GM12873 (cell line): ENCODE data around the gene CHST2.

Experiments
- TF ChIP-seq, protein P1 (sequence below): IDR thresholded peaks from 2 replicates; pipeline ENCODE4 v1.5.1; 2012; ENCODE audit warnings: low read depth, mild to moderate bottlenecking, moderate library complexity, low read length, control low read depth; ENCODE audit not compliant: insufficient read depth; ENCODE audit errors: missing control alignments

CHST2 gene

GRCh38 chr3:143101792-143102381 lies 17.7 kb upstream of the CHST2 start:
- TF ChIP-seq, protein P1, sequence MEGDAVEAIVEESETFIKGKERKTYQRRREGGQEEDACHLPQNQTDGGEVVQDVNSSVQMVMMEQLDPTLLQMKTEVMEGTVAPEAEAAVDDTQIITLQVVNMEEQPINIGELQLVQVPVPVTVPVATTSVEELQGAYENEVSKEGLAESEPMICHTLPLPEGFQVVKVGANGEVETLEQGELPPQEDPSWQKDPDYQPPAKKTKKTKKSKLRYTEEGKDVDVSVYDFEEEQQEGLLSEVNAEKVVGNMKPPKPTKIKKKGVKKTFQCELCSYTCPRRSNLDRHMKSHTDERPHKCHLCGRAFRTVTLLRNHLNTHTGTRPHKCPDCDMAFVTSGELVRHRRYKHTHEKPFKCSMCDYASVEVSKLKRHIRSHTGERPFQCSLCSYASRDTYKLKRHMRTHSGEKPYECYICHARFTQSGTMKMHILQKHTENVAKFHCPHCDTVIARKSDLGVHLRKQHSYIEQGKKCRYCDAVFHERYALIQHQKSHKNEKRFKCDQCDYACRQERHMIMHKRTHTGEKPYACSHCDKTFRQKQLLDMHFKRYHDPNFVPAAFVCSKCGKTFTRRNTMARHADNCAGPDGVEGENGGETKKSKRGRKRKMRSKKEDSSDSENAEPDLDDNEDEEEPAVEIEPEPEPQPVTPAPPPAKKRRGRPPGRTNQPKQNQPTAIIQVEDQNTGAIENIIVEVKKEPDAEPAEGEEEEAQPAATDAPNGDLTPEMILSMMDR: no peak

DNA sequence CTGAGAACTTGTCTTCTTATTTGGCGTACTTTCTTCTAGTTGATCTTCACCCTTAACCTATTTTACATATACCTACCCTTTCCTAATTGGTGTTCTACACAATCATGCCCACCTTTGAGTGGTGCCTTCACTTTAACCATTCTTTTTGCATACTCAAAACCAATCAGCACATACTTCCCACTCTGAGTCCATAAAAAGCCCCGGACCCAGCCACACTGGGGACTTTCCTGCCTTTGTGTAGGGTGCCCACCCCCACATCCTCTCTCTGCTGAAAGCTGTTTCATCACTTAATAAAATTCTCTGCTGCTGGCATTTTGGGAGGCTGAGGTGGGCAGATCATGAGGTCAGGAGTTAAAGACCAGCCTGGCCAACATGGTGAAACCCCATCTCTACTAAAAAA lies 15.9 kb upstream of the CHST2 start:
- TF ChIP-seq, protein P1: no peak

- TF ChIP-seq, protein P1: no peak
Observed at GRCh38 chr3:143105170-143105569, 14.4 kb upstream of the CHST2 start.

- TF ChIP-seq, protein P1: no peak
Observed at GRCh38 chr3:143109861-143110260, 9.7 kb upstream of the CHST2 start.

GRCh38 chr3:143110371-143110770 lies 9.2 kb upstream of the CHST2 start:
- TF ChIP-seq, protein P1: no peak

GRCh38 chr3:143118630-143119008 lies 952 bp upstream of the CHST2 start:
- TF ChIP-seq, protein P1: no peak

DNA sequence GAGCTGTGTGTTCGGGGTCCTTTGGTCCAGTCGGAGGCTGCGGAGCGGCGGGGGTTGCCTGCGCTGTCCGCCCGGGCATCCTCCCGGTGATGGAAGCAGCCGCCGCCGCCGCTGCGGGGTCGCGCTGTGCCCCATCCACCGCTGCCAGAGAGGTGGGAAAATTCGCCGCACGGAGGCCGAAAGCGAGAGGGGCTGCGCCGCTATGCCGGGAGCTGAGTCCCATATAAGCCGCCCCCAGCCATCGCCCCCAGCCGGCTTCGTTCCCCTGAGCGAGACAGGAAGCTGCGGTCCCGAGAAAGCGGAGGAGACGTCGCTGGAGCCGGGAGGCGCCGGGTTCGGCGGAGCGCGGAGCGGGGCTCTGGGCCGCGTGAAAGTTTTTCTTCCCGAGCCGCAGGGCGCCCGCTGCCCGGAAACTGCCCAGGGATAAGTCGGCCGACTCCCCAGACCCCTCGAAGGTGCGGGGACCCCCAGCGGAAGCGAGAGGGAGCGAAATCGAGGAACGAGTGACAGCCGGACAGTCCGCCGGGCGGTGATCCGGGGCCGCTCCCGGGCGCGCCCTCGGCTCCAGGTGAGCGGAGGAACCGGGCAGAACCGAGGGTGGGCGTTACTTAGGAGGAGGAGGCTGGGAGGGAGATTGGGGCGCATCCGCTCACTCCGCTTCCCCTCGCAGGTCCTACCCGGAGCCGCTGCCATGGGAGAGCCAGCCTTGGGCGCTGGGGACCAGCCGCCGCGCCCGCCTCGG lies 574 bp downstream of the CHST2 start:
- TF ChIP-seq, protein P1: no peak
